CD4-positive, alpha-beta T cell treated with Interleukin-10 for 1 hour (primary cell): Measurements from ENCODE around the gene ZNF276.
"Not testable (repeated sequence)": the region's sequence is repeated elsewhere in the genome, so short reads cannot be mapped to it uniquely, and the experiment has no call there.

Experiments
- DNase-seq: peaks from one replicate; pipeline ENCODE4 v3.0.0-alpha.2; 2020

Gene ZNF276

DNA sequence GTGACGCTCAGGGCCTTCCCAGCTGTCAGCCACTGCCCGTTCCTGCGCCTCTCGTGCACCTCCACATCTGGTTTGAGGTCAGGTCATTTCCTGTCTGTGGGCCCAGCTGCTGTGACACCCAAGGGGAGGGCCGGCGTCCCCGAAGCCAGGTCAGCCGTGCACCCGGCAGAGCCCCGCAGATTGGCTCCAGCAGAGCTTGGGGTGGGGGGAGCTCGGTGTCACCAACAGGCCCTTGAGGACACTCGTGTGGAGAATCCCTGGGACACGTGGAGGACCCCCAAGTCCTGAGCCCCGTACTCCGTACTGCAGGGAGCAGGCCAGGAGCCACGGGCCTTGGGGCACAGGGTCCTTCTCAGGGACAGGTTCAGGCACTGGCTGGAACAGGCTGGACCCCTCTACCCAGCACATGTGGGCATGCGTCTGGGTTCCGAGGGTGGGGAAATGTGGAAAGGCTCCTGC is 24.6 kb upstream of the ZNF276 start:
- peak; percentile 66 for DNase-seq

DNA sequence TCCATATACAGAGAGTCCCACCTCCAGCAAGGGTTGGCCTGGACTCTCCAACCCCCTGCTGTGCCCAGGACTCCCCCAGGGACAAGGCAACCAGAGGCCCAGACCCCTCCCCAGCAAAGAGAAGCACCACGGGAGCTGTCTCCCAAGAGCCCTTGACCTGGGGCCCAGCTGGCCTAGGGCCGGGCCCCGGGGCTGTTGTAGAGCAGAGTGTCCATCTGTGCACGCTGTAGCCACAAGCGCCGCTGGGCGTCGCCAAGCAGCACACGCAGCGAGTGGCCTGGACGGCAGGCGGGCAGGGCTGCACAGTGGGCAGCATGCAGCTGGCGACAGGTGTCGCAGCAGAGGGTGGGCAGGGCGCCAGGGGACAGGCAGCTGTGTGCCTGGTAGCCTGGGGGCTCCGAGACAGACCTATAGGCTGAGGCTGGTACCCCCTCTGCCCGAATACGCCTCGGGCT is 24.1 kb upstream of the ZNF276 start:
- DNase-seq, result no peak

DNA sequence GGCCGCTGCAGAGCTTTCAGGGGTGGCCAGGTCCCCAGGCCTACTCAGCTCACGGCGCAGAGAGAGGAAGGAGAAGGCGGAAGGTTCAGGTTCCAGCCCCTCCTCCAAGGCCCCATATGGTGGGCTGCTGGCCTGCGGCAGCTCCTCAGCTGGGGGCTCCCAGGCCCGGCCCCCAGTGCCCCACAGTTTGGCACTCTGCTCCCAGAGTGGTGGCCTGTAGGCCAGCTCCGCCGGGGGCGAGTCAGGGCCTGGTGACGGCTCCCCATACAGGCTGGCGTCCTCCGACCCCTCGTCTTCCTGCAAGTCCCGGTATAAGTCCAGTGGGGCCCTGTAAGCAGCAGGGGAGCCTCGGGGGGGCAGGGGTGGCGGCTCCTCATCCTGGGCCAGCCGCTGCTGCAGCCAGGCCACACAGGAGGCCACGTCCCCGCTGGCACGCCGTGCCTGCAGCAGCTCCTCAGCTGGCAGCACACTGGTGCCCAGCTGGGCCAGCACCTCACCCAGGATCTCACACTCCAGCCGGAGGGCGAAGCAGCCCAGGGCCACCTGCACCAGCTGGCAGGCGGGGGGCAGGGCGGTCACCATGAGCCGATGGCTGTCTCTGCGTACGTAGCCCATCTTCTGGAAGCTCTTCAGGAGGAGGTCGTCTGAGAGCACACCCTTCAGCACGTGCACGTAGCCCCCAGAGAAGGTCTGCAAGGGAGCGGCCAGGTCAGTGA is 23.6 kb upstream of the ZNF276 start:
- DNase-seq, result no peak

DNA sequence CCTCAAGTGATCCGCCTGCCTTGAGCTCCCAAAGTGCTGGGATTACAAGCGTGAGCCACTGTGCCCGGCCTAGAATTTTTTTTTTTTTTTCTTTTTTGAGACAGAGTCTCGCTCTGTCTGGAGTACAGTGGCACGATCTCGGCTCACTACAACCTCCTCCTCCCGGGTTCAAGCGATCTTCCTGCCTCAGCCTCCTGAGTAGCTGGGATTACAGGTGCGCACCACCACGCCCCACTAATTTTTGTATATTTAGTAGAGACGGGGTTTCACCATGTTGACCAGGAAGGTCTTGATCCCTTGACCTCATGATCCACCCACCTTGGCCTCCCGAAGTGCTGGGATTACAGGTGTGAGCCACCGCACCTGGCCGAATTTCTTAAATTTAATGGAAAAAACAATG is 22.6 kb upstream of the ZNF276 start:
- DNase-seq, result not testable (repeated sequence)

DNA sequence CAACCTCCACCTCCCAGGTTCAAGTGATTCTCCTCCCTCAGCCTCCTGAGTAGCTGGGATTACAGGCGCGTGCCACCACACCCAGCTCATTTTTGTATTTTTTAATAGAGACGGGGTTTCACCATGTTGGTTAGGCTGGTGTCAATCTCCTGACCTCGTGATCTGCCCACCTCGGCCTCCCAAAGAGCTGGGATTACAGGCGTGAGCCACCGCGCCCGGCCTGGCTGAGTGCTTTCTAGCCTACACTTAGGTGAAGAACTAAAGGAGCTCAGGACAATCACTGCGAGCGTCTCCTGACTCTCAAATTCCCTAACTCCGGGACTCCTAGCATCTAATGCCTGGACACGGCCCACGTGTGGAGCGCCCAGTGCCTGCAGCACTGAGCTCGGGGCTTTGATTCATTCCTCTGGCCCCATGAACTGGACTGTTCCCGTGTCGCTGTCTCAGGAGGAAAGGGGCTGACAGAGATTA is 21.7 kb upstream of the ZNF276 start:
- not testable (repeated sequence) for DNase-seq

DNA sequence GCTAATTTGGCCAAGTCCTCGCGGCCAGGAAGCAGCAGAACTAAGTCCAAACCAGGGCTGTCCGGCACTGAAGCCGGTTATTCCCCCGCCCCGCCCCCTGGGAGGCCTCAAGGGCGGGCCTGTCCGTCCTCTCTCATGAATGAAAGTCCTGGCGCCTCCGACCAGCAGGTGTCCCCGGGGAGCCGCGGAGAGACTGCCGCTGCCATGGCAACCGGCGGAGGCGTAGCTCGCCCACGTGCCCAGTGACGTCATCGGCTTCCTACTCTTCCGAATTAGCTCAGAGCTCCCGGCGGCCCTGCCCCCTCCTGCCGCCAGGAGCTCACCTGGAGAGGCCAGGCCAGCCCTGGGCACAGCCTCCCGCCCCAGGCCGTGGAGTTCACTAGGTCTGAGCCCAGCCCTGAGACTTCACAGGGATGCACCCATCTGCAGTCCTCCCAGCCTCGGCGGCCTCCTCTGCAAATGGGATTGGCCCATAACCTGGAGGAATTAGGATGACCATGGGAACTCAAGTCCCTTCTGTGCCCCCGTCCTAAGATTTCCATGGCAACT is 21.2 kb upstream of the ZNF276 start:
- peak; percentile 96 for DNase-seq

DNA sequence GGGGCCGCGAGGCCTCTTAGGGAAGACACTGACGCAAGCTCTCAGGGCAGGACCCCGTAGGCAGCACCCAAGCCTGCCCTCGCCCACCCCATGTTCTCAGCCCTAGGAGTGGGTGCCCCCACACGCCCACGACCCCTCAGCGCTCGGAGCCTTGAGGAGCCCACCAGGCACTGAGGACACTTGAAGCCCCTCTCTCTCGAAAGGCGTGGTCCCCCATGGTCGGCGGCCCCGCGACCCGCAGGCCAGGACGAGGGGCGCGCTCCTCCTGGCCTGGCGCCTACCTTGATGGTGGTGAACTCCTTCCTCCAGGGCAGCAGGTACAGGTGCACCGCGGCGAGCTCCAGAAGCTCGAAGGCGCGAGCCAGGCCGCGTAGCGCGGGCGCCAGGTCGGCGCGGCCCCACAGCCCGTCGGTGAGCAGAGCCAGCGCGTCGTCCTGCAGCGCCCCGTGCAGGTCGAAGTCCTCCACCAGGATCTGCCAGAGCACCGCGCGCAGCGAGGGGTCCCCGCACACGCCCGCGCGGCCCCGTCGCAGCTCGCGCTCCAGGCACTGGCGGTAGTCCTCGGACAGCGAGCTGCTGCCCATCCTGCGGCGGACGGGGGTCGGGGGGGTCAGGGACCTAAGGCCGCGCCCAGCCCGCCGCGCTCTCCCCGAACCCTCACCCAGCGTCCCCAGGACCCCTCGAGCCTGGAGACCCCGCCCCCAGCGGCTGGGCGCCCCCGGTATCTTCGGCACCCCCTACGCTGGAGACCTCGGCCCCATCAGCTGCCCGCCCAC is 20.5 kb upstream of the ZNF276 start:
- peak; percentile 63 for DNase-seq

DNA sequence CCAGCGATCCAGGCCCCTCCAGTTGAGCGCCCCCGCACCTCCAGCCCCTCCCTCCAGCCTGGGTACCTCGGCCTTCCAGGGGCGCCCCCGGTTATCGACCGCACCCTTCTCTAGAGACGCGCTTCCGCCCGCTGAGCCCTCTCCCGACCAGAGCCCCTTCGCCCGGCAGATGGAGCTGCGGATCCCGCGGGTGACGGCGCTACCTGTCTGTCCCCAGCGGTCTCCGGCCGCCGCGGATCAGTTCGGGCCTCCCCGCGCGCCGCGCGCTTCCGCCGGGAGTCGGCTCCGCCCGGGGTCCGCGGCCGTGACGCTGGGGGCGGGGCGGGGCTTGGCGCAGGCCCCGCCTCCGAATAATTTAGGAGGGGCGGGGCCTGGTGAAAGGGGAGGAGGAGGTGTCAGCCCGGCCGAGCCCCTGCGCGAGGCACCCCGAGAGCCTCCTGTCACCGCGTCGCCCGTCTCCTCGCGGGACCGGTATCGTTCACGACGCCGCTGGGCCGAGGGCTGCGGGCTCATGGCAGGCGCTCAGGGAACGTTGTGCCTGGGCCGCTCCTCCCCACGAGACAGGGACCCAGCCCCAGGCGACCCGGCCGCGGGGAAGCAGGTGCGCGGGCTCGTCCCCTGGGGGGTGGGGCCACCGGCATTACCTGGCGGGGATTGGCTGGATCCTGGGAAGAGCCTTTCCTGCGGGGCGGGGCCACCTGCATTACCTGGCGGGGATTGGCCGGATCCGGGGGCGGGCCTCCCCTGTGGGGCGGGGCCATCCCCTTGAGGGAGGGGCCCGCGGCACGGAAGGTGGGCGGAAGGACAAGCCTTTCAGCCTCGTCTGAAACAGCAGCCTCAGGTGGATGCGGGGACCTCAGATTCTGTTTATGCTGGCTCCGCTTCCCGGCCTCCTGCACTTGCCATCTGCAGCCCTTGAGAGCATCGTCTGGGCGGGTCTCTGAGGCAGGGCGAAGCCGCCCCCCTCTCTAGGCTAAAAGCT is 19.6 kb upstream of the ZNF276 start, which contains the start of gene SPATA2L:
TSS of gene SPATA2L (minus strand) at position 281 of the 982 bp plus-strand sequence. CDS start 473 bp downstream, outside the sequence.
- DNase-seq, result peak; percentile 97

DNA sequence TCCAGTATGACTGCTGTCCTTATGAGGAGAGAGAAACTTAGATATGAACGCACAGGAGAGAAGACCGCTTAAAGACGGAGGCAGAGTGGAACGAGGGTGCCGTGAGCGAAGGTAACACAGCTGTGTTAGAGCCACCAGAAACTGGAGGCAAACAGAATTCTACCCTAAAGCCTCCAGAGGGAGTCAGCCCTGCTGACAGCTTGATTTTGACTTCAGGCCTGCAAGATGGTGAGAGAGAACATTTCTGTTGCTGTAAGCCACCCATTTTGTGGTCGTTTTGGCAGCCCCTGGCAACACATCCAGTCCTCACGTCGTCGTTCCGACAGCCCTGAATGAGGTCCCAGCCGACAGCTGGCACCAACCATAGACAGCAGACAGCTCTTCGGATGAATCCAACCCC is 17.1 kb upstream of the ZNF276 start:
- no peak for DNase-seq

DNA sequence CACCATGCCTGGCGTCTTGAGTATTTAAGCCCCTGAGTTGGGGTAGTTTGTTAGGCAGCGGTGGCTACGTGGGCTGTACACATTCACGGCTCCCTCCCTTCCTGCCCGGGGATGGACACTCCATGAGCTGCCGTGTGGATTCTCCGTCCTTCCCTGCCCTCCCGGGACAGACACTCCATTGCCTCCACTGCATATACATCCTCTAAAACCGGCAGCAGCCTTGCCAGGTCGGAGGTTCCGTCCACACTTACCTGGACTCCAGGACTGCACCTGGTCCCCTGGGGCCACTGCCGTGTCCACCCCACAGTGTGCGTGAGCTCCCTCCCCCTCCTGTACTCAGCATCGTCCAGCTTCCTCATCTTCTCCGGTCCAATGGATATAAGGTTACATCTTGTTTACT is 16.3 kb upstream of the ZNF276 start:
- no peak for DNase-seq

DNA sequence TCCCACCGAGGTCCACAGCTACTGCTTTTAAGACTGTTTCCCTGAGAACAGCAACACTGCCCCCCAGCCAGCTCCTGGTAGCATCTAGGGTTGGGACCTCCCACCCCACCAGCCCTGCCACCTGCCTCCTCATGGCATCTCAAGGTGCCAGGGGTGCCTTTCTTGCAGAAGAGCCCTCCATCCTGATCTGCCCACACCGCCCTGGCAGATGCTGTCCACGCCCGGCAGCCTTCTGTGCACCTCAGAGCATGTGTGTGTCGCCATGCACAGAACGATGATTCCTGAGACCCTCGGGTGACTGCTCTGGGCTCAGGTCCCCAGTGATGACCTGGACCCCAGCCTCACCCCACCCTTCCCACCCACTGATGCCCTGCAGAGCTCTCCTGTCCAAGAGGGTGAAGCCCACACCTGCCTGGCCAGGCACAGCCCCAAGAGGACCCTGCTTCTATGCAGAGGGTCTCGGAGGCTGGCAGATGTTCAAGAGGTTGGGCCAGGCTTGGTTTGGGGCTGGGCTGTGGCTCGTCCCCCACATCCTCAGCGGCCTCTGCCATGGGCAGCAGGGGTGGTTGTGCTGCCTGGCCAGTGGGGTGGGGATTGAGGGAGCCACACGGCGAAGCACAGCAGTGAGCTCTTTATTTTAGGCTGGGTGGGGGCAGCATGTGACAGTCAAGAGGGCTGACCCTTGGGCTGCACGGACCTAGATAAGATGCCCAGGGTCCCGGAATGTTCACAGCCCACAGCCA is 14.6 kb upstream of the ZNF276 start:
- DNase-seq, result no peak

DNA sequence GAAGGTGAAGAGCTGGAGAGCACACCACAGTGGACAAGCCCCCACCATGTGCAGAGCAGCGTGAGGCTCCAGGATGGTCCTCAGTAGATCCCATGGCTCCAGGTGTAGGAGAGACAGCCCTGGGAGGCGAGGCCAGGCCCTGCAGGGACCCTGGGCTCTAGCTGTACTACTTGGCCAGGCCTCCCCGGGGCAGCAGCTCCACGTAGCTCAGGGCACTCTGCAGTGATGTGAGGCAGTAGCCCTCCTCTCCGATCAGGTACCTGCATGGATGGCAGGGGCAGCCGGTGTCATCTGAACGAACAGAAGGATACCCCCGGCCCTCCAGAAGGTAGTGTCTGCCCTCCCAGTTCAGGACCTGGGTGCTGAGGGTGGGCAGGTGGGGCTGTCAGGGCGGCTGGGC is 13.6 kb upstream of the ZNF276 start:
- no peak for DNase-seq

DNA sequence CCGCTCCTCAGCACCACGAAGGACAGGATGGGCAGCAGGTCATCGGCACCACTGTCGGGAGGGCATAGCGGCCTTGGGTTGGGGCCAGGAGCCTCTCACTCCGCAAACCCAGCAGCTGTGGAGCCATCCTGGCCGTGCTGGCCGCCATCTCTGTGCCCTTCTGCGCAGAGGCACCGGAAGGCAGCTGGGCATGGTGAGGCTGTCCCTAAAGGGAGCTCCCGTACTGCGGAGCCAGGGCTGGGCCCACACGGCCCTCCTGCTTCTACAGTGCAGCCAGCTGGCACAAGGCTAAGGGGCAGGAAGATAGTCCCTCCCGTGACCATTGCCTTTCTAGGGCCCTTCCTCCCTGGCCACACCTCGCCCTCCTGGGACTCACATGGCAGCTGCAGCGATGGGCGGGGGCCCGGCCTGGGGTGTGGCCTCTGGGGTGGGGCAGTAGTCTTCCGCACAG is 12.8 kb upstream of the ZNF276 start:
- no peak for DNase-seq

DNA sequence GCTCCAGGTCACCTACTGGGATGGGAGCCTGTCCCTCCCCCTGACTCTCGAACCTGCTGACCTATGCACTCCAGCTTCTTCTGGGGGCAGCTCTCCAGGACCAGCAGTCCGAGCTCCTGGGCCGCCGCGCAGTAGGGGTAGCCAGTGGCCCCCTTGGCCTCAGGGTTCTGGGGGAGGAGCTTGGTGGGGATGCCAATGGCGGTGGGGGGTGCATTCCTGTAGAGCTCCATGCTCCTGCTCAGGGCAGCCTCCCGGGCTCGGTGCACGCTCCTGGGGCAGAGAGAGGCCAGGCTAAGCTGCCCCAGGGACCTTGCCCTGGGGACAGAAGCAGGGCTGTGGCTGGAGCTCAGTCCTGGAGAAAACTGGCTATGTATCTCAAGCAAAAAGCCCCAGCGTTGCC is 12.2 kb upstream of the ZNF276 start:
- no peak for DNase-seq

DNA sequence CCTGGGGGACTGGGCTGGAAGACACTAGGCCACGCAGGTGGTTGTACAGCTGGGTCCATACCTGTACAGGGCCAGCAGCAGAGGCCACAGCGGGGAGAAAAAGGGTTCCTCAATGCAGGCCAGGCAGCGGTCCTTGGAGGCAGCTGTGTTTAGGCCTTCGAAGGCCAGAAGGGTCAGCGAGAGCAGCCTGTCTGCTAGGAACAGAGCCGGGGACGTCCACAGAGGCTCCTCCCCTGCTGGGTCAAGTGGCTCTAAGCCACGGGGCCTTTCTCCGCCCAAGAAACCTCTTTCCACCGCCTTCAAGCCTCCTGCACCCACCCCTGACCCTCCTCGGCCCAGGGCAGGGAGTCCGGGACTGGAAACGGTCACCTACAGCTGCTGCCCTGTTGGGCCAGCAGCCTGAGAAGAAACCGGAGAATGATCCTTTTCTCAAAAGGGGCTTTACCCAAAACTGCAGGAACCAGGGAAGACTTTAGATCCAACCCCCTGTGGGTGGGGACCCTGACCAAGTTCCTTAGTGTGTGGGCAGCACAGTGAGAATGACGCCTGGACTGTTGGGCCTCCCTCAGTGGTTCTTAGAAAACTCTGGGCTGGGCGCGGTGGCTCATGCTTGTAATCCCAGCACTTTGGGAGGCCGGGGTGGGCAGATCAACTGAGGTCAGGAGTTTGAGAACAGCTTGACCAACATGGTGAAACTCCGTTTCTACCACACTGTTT is 11.5 kb upstream of the ZNF276 start:
- DNase-seq, result no peak

DNA sequence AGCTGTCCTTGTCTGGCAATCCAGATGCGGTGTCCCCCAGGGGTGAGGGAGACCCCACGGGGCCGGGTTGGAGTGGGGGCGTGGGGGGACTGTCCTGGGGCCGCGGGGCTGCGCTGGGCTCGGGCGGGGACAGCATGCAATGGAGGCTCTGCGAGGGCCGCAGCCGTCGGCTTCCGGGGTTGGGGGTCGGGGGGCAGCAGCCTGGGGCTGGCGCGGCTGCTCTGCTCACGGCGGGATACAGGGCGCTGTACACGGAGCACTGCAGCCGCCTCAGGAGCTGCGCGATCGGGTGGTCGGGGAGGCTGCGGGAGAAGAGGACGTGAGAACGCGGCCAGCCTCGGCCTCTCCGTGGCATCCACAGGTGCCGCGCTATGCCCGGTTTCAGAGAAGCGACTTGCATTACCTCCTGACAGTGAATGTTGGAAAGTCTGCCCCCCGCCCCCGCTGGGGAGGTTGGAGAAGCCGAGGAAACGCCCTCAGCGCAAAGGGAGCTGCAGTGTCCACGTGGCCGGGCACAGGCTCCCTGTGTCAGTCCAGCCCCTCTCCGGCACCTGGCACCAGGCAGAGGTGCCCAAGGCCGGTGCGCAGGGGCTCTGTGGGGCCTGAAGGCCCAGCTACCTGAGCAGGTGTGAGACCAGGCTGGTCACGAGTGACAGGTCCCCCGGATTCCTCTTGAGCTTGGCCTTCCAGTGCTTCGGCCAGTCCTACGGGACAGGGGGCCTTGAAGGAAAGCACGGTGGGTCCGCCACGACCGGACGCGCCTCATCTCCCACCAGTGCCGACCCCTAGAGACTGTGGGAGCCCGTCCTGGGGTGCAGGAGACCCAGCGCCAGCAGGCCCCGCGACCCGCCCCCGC is 10.4 kb upstream of the ZNF276 start:
- DNase-seq, result no peak

DNA sequence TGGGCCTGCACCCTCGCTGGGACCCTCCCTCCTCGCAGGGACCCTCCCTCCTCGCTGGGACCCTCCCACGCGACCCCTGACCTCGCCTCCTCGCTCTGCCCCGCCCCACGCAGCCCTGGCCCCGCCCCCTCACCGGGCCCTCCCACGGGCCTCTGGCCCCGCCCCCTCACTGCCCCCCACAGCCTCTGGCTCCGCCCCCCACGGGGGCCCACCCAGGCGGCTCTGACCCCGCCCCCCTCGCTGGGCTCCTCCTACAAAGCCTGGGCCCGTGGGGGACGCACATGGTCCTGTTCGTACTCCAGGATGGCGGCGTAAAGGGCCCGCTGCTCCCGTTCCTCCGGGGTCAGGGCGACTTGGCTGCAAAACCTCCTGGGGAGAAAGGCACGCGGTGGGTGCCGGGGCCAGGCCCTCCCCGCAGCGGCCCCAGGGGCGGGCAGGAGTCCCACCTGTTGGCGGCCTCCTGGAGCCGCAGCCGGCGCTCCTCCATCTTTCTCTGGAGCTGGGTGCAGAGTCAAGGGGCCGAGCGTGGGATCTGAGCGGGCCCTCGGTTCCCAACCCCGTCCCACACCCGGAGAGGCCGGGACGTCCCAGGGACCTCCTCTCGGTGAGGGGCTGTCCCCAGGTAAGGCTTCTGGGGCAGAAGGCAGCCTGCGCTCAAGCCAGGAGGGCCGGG is 9.6 kb upstream of the ZNF276 start:
- DNase-seq, result peak; percentile 67

DNA sequence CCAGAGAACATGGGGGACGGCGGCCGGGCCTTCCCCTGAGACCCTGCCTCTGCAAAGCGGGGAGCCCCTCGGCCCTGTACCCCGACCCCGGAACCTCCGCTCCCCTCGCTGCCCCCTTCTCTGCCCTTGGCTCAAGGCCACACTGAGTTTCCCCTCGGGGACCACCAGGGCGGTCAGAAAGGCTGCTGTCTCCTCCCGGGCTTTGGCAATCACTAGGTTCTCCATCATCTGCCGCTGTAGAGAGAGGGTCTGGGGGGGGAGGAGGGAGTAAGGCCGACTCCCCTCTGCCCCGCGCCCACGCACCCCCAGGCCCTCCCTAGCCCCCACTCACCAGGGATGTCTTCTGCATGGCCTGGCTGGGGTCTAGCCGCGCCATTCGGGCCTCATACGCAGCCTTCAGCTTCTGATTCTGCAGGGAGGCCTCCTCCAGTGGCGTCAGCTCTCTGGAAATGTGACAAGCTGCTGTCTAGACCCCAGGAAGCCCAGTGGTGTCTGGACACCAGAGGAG is 9.0 kb upstream of the ZNF276 start:
- DNase-seq, result no peak

DNA sequence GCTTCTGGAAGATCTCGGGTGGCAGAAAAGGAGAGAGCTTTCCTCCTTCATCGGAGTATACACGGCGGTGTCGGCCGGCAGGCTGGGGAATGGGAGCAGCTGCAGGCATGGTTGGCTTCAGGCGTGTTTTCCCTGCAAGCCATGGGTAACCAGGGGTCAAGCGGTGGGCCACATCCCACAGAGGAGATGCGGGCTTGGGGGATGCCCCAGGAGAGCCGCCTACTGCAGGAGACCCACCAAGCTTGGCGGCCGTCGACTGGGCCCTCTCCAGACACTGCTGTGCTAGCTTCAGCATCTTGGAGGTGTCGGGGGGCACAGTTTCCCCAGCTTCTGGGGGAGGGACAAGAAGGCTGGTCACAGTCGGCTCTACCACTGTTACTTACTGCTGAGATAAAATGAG is 4.8 kb upstream of the ZNF276 start:
- DNase-seq, result no peak
